H9 (cell line): Measurements from ENCODE around the gene NOTCH2NLA. TPM values are rescaled to one million over a fixed set of nuclear protein-coding genes. Genes with fewer than 3 reads are reported as not detected.
"Not testable (repeated sequence)": the region's sequence is repeated elsewhere in the genome, so short reads cannot be mapped to it uniquely, and the experiment has no call there.

Experiments
- DNase-seq: peaks from one replicate; pipeline ENCODE4 v3.0.0-alpha.2; 2017
- H2AFZ ChIP-seq: one replicate; pipeline ENCODE4 v1.6.1; 2013; ENCODE audit warnings: mild to moderate bottlenecking, low read length, control low read depth, moderate library complexity
- H2AK5ac ChIP-seq: 2 replicates; pipeline ENCODE4 v1.6.1; 2013; ENCODE audit warnings: low read length, control low read depth, mixed read lengths; ENCODE audit not compliant: insufficient read length
- H2BK120ac ChIP-seq: one replicate; pipeline ENCODE4 v1.6.1; 2013; ENCODE audit warnings: low read depth, mild to moderate bottlenecking, low read length, control low read depth, inconsistent platforms; ENCODE audit not compliant: poor library complexity, severe bottlenecking
- H2BK12ac ChIP-seq: 2 replicates; pipeline ENCODE4 v1.6.1; 2013; ENCODE audit warnings: low read length, control low read depth, mixed read lengths, low read depth; ENCODE audit not compliant: insufficient read length
- H2BK15ac ChIP-seq: 2 replicates; pipeline ENCODE4 v1.6.1; 2013; ENCODE audit warnings: low read depth, low read length, control low read depth
- H2BK20ac ChIP-seq: one replicate; pipeline ENCODE4 v1.6.1; 2013; ENCODE audit warnings: low read depth, mild to moderate bottlenecking, low read length, control low read depth, inconsistent platforms; ENCODE audit not compliant: poor library complexity, severe bottlenecking
- H2BK5ac ChIP-seq: 2 replicates; pipeline ENCODE4 v1.6.1; 2013; ENCODE audit warnings: low read length, control low read depth, mixed read lengths; ENCODE audit not compliant: insufficient read length
- H3K14ac ChIP-seq: 2 replicates; pipeline ENCODE4 v1.6.1; 2013; ENCODE audit warnings: low read length, control low read depth; ENCODE audit not compliant: insufficient read depth
- H3K18ac ChIP-seq: 2 replicates; pipeline ENCODE4 v1.6.1; 2013; ENCODE audit warnings: low read depth, mild to moderate bottlenecking, mixed read lengths, low read length, control low read depth; ENCODE audit not compliant: insufficient read length
- H3K23ac ChIP-seq: 2 replicates; pipeline ENCODE4 v1.6.1; 2013; ENCODE audit warnings: low read length, control low read depth, mixed read lengths, low read depth; ENCODE audit not compliant: insufficient read length
- H3K23me2 ChIP-seq: 2 replicates; pipeline ENCODE4 v1.6.1; 2013; ENCODE audit warnings: low read depth, mild to moderate bottlenecking, mixed read lengths, low read length, control low read depth; ENCODE audit not compliant: insufficient read length, poor library complexity, severe bottlenecking
- H3K27ac ChIP-seq: 2 replicates; pipeline ENCODE4 v1.5.1; 2013; ENCODE audit warnings: low read length, control low read depth, mixed read lengths, low read depth; ENCODE audit not compliant: insufficient read length
- H3K27me3 ChIP-seq: 2 replicates; pipeline ENCODE4 v1.6.1; 2013; ENCODE audit warnings: low read length, control low read depth, inconsistent platforms; ENCODE audit not compliant: insufficient read depth
- H3K4ac ChIP-seq: 2 replicates; pipeline ENCODE4 v1.6.1; 2013; ENCODE audit warnings: low read depth, mild to moderate bottlenecking, control low read depth, inconsistent platforms, low read length, moderate library complexity
- H3K4me1 ChIP-seq: 2 replicates; pipeline ENCODE4 v1.6.1; 2013; ENCODE audit warnings: low read length, control low read depth, inconsistent platforms; ENCODE audit not compliant: insufficient read depth
- H3K4me2 ChIP-seq: 2 replicates; pipeline ENCODE4 v1.6.1; 2013; ENCODE audit warnings: low read length, control low read depth, mixed read lengths; ENCODE audit not compliant: insufficient read length, insufficient read depth
- H3K56ac ChIP-seq: 2 replicates; pipeline ENCODE4 v1.6.1; 2013; ENCODE audit warnings: low read depth, mild to moderate bottlenecking, mixed read lengths, low read length, control low read depth; ENCODE audit not compliant: insufficient read length
- H3K79me1 ChIP-seq: 2 replicates; pipeline ENCODE4 v1.6.1; 2013; ENCODE audit warnings: low read depth, mild to moderate bottlenecking, moderate library complexity, low read length, control low read depth, inconsistent platforms; ENCODE audit not compliant: insufficient read depth, poor library complexity, severe bottlenecking
- H3K79me2 ChIP-seq: 2 replicates; pipeline ENCODE4 v1.6.1; 2013; ENCODE audit warnings: low read length, control low read depth, inconsistent platforms; ENCODE audit not compliant: insufficient read depth
- H3K9ac ChIP-seq: 2 replicates; pipeline ENCODE4 v1.6.1; 2013; ENCODE audit warnings: low read length, control low read depth, mixed read lengths; ENCODE audit not compliant: insufficient read length; ENCODE audit errors: extremely low read depth
- H3K9me3 ChIP-seq: one replicate; pipeline ENCODE4 v1.6.1; 2013; ENCODE audit warnings: low read depth, low read length, inconsistent platforms; ENCODE audit not compliant: control insufficient read depth
- H3T11ph ChIP-seq: one replicate; pipeline ENCODE4 v1.6.1; 2013; ENCODE audit warnings: mild to moderate bottlenecking, low read length, control low read depth, inconsistent platforms
- H4K20me1 ChIP-seq: one replicate; pipeline ENCODE4 v1.6.1; 2013; ENCODE audit not compliant: control insufficient read depth, insufficient read length, insufficient read depth
- H4K5ac ChIP-seq: 2 replicates; pipeline ENCODE4 v1.6.1; 2013; ENCODE audit warnings: low read depth, mild to moderate bottlenecking, mixed read lengths, low read length, control low read depth; ENCODE audit not compliant: insufficient read length
- H4K8ac ChIP-seq: replicated peaks from 2 replicates; pipeline ENCODE4 v1.6.1; 2013; ENCODE audit warnings: low read length, control low read depth, mixed read lengths, low read depth; ENCODE audit not compliant: insufficient read length
- H4K91ac ChIP-seq: 2 replicates; pipeline ENCODE4 v1.6.1; 2013; ENCODE audit warnings: low read depth, mild to moderate bottlenecking, moderate library complexity, mixed read lengths, low read length, control low read depth; ENCODE audit not compliant: insufficient read length
- H3K27ac Mint-ChIP-seq, 3 experiments: 2 replicates in 2 of 3; 3 replicates in 1 of 3; pipeline ENCODE4 v1.8.0; 2020 to 2021; ENCODE audit warnings: mixed read lengths in 3 of 3, mild to moderate bottlenecking in 1 of 3, moderate library complexity in 1 of 3
- H3K27me3 Mint-ChIP-seq: 2 replicates; pipeline ENCODE4 v1.8.0; 2021; ENCODE audit warnings: low read depth, mild to moderate bottlenecking, moderate library complexity, mixed read lengths
- H3K36me3 Mint-ChIP-seq, 3 experiments: 2 replicates in 2 of 3; 3 replicates in 1 of 3; pipeline ENCODE4 v1.8.0; 2020 to 2021; ENCODE audit warnings: low read depth in 3 of 3, mixed read lengths in 3 of 3; ENCODE audit not compliant: insufficient read depth in 1 of 3
- H3K4me1 Mint-ChIP-seq, 2 experiments: 2 replicates each; pipeline ENCODE4 v1.8.0; 2020; ENCODE audit warnings: mixed read lengths in 2 of 2
- H3K4me3 Mint-ChIP-seq, 2 experiments: 2 replicates in 1 of 2; 3 replicates in 1 of 2; pipeline ENCODE4 v1.8.0; 2020 to 2021; ENCODE audit warnings: mild to moderate bottlenecking in 2 of 2, mixed read lengths in 2 of 2, moderate library complexity in 1 of 2
- H3K9me3 Mint-ChIP-seq, 2 experiments: 2 replicates in 1 of 2; 3 replicates in 1 of 2; pipeline ENCODE4 v1.8.0; 2020; ENCODE audit warnings: mild to moderate bottlenecking in 2 of 2, mixed read lengths in 2 of 2, moderate library complexity in 1 of 2
- WGBS: extraction: QIAGEN DNeasy Blood & Tissue Kit; methylation state at CpG from one replicate; pipeline ENCODE4 v1.1.7; 2013; ENCODE audit warnings: missing lambda C conversion rate, low lambda C conversion rate, mixed read lengths; ENCODE audit not compliant: insufficient read length; ENCODE audit errors: extremely low coverage; 5-methylcytosine and 5-hydroxymethylcytosine counted together
- total RNA-seq: library from RNA; stranded (reverse); gene quantifications from 2 replicates; pipeline ENCODE4 v1.2.1, GENCODE V29; 2021

NOTCH2NLA gene
- total RNA-seq, 1 experiment from 2014 or later: 9.9 TPM

GRCh38 chr1:146254569-146255197, 25.9 kb upstream of the NOTCH2NLA start:
- not testable (repeated sequence) for H3K27me3 ChIP-seq, H3K4ac ChIP-seq, H3K4me1 ChIP-seq, H3K27ac ChIP-seq, H3K23me2 ChIP-seq, H3K18ac ChIP-seq, H3K4me1 Mint-ChIP-seq, H2BK5ac ChIP-seq, H3K9me3 ChIP-seq, H3K9ac ChIP-seq, H3K79me2 ChIP-seq, H3K27me3 Mint-ChIP-seq, H3K27ac Mint-ChIP-seq, H2BK120ac ChIP-seq, H4K91ac ChIP-seq, H3K4me2 ChIP-seq, H3K36me3 Mint-ChIP-seq, H2BK12ac ChIP-seq, H3K4me3 Mint-ChIP-seq, H2BK20ac ChIP-seq, H3K56ac ChIP-seq, H4K8ac ChIP-seq, H3K23ac ChIP-seq, H2AFZ ChIP-seq, H3K79me1 ChIP-seq, H3K9me3 Mint-ChIP-seq, DNase-seq, H3T11ph ChIP-seq, H2BK15ac ChIP-seq, H4K20me1 ChIP-seq, H2AK5ac ChIP-seq, H3K14ac ChIP-seq, H4K5ac ChIP-seq
- no CpG with 5 or more reads among the region's 4 CpGs for WGBS

GRCh38 chr1:146253249-146253855, 24.5 kb upstream of the NOTCH2NLA start:
- H3K27ac ChIP-seq, H2BK120ac ChIP-seq, H3K27me3 Mint-ChIP-seq, H2BK15ac ChIP-seq, H3K9me3 Mint-ChIP-seq, H3K27ac Mint-ChIP-seq, H3K4me3 Mint-ChIP-seq, H3K14ac ChIP-seq, H3K9me3 ChIP-seq, H4K8ac ChIP-seq, DNase-seq, H3K4ac ChIP-seq, H3K79me2 ChIP-seq, H2BK5ac ChIP-seq, H4K91ac ChIP-seq, H3K18ac ChIP-seq, H3K4me2 ChIP-seq, H2BK12ac ChIP-seq, H3K56ac ChIP-seq, H3K23ac ChIP-seq, H3K27me3 ChIP-seq, H3K4me1 Mint-ChIP-seq, H2BK20ac ChIP-seq, H3K4me1 ChIP-seq, H4K5ac ChIP-seq, H3T11ph ChIP-seq, H2AK5ac ChIP-seq, H3K9ac ChIP-seq, H2AFZ ChIP-seq, H3K36me3 Mint-ChIP-seq, H4K20me1 ChIP-seq, H3K23me2 ChIP-seq, H3K79me1 ChIP-seq: not testable (repeated sequence)
- WGBS: no CpG with 5 or more reads among the region's 4 CpGs
